ENCODE measurements around the gene CYP2J2.

DNA sequence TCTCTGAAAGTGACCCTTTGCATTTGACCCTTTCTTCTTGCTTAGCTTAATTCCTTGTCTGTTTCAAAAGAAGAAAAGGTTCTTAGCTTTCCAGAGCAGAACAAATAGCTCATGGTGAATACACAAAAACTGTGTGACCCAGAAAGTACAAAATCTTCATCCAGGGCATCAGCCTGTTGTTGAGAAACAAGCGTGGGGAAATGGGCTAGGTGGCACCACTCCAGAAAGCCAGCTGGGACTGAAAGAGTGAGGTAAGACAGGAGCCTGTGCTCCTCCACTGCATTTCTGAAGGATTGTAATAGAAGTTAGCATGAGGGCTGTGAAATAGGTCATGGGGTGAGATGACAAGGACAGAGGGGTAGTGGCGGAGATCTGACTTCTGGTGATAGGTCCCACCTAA, 45.8 kb downstream of the CYP2J2 start:
- no peak for TF ChIP-seq POLR2A (IDR thresholded peaks at IDR 0.05)
- TF ChIP-seq, protein P1, sequence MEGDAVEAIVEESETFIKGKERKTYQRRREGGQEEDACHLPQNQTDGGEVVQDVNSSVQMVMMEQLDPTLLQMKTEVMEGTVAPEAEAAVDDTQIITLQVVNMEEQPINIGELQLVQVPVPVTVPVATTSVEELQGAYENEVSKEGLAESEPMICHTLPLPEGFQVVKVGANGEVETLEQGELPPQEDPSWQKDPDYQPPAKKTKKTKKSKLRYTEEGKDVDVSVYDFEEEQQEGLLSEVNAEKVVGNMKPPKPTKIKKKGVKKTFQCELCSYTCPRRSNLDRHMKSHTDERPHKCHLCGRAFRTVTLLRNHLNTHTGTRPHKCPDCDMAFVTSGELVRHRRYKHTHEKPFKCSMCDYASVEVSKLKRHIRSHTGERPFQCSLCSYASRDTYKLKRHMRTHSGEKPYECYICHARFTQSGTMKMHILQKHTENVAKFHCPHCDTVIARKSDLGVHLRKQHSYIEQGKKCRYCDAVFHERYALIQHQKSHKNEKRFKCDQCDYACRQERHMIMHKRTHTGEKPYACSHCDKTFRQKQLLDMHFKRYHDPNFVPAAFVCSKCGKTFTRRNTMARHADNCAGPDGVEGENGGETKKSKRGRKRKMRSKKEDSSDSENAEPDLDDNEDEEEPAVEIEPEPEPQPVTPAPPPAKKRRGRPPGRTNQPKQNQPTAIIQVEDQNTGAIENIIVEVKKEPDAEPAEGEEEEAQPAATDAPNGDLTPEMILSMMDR (IDR thresholded peaks at IDR 0.05) = no peak
